ENCODE results near the gene ERFE.

DNA sequence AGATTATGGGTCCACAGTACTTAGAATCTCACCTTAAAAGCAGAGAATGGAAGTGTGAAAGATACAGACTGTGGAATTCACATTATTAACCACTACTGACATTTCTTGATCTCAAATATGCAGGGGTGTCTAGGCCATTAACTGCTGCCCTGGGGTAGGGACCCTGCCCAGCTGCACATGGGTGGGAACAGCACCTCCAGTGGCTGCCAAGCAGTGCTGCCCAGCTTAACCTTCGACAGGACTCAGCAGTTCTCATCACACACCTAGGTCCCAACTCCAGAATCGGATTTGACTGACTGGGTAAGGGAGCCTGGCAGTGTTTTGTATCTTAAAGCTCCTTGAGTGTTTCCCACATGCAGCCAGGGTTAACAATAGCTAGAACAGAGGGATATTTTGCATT, 14.9 kb downstream of the ERFE start:
- no peak for TF ChIP-seq CTCF (IDR thresholded peaks at IDR 0.05)
- TF ChIP-seq POLR2A (IDR thresholded peaks at IDR 0.05; ENCODE audit: low read depth): no peak

All from esophagus muscularis mucosa (tissue), 3 donors.